ENCODE measurements around the gene MRPL49. TPM values are rescaled to one million over a fixed set of nuclear protein-coding genes. Genes with fewer than 3 reads are reported as not detected.
A peak's percentile ranks its signal among the peaks of the same experiment; 100 is the strongest.

Gene MRPL49
- total and polyA plus RNA-seq, 2 of the 13 experiments (the other 11 are each of a cell fraction or from before 2014, with no cell fraction given) = 39.2 to 53.3 TPM

DNA sequence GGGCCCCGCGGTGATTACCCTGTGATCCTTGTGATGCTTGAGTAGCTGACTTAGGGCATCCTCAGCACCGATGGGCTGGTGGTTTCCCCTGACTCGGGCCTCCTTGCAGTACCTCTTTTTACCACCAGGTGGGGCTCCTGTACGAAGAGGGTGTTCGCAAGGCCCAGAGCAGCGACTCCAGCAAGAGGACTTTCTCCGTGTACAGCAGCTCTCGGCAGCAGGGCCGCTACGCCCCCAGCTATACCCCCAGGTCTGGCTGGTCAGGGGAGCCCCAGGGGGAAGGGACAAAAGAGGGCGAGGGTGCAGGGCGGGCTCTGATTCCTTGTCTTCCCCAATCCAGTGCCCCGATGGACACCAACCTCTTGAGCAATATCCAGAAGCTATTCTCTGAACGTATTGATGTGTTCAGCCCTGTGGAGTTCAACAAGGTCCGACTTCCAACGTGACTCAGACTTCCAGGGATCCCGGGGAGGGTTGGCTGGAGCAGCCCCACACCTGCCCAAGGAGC is 11.7 kb upstream of the MRPL49 start (continued):
- no peak for TF ChIP-seq SRF (IDR thresholded peaks at IDR 0.05; ENCODE audit: low read depth, low read length)
- TF ChIP-seq, protein P1, sequence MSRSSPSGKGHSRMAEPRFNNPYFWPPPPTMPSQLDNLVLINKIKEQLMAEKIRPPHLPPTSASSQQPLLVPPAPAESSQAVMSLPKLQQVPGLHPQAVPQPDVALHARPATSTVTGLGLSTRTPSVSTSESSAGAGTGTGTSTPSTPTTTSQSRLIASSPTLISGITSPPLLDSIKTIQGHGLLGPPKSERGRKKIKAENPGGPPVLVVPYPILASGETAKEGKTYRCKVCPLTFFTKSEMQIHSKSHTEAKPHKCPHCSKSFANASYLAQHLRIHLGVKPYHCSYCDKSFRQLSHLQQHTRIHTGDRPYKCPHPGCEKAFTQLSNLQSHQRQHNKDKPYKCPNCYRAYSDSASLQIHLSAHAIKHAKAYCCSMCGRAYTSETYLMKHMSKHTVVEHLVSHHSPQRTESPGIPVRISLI (CRISPR knock-in tag; IDR thresholded peaks at IDR 0.05; ENCODE audit: borderline replicate concordance) = no peak
- 0 out of 2 replicates have a peak, but pooled peaks have one; percentile 36 for TF ChIP-seq ZFP90 (CRISPR knock-in tag; IDR thresholded peaks at IDR 0.05; ENCODE audit: borderline replicate concordance)
- TF ChIP-seq RFX3 (CRISPR knock-in tag; IDR thresholded peaks at IDR 0.05) = no peak
- no peak for TF ChIP-seq ATAD3A (CRISPR knock-in tag; IDR thresholded peaks at IDR 0.05)
- TF ChIP-seq CEBPB (IDR thresholded peaks at IDR 0.05; ENCODE audit: borderline replicate concordance, low read depth, low read length) = peak; percentile 83
- TF ChIP-seq, protein P2, sequence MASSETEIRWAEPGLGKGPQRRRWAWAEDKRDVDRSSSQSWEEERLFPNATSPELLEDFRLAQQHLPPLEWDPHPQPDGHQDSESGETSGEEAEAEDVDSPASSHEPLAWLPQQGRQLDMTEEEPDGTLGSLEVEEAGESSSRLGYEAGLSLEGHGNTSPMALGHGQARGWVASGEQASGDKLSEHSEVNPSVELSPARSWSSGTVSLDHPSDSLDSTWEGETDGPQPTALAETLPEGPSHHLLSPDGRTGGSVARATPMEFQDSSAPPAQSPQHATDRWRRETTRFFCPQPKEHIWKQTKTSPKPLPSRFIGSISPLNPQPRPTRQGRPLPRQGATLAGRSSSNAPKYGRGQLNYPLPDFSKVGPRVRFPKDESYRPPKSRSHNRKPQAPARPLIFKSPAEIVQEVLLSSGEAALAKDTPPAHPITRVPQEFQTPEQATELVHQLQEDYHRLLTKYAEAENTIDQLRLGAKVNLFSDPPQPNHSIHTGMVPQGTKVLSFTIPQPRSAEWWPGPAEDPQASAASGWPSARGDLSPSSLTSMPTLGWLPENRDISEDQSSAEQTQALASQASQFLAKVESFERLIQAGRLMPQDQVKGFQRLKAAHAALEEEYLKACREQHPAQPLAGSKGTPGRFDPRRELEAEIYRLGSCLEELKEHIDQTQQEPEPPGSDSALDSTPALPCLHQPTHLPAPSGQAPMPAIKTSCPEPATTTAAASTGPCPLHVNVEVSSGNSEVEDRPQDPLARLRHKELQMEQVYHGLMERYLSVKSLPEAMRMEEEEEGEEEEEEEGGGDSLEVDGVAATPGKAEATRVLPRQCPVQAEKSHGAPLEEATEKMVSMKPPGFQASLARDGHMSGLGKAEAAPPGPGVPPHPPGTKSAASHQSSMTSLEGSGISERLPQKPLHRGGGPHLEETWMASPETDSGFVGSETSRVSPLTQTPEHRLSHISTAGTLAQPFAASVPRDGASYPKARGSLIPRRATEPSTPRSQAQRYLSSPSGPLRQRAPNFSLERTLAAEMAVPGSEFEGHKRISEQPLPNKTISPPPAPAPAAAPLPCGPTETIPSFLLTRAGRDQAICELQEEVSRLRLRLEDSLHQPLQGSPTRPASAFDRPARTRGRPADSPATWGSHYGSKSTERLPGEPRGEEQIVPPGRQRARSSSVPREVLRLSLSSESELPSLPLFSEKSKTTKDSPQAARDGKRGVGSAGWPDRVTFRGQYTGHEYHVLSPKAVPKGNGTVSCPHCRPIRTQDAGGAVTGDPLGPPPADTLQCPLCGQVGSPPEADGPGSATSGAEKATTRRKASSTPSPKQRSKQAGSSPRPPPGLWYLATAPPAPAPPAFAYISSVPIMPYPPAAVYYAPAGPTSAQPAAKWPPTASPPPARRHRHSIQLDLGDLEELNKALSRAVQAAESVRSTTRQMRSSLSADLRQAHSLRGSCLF (CRISPR knock-in tag; IDR thresholded peaks at IDR 0.05; ENCODE audit: borderline replicate concordance) = no peak
- TF ChIP-seq HES4 (CRISPR knock-in tag; IDR thresholded peaks at IDR 0.05; ENCODE audit: borderline replicate concordance) = no peak
- TF ChIP-seq PHF20 (CRISPR knock-in tag; IDR thresholded peaks at IDR 0.05) = peak; percentile 19; the same call in 1 of the 2 replicates
- TF ChIP-seq, protein P3, sequence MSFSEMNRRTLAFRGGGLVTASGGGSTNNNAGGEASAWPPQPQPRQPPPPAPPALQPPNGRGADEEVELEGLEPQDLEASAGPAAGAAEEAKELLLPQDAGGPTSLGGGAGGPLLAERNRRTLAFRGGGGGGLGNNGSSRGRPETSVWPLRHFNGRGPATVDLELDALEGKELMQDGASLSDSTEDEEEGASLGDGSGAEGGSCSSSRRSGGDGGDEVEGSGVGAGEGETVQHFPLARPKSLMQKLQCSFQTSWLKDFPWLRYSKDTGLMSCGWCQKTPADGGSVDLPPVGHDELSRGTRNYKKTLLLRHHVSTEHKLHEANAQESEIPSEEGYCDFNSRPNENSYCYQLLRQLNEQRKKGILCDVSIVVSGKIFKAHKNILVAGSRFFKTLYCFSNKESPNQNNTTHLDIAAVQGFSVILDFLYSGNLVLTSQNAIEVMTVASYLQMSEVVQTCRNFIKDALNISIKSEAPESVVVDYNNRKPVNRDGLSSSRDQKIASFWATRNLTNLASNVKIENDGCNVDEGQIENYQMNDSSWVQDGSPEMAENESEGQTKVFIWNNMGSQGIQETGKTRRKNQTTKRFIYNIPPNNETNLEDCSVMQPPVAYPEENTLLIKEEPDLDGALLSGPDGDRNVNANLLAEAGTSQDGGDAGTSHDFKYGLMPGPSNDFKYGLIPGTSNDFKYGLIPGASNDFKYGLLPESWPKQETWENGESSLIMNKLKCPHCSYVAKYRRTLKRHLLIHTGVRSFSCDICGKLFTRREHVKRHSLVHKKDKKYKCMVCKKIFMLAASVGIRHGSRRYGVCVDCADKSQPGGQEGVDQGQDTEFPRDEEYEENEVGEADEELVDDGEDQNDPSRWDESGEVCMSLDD (CRISPR knock-in tag; IDR thresholded peaks at IDR 0.05; ENCODE audit: borderline replicate concordance) = no peak
- TF ChIP-seq, protein P4, sequence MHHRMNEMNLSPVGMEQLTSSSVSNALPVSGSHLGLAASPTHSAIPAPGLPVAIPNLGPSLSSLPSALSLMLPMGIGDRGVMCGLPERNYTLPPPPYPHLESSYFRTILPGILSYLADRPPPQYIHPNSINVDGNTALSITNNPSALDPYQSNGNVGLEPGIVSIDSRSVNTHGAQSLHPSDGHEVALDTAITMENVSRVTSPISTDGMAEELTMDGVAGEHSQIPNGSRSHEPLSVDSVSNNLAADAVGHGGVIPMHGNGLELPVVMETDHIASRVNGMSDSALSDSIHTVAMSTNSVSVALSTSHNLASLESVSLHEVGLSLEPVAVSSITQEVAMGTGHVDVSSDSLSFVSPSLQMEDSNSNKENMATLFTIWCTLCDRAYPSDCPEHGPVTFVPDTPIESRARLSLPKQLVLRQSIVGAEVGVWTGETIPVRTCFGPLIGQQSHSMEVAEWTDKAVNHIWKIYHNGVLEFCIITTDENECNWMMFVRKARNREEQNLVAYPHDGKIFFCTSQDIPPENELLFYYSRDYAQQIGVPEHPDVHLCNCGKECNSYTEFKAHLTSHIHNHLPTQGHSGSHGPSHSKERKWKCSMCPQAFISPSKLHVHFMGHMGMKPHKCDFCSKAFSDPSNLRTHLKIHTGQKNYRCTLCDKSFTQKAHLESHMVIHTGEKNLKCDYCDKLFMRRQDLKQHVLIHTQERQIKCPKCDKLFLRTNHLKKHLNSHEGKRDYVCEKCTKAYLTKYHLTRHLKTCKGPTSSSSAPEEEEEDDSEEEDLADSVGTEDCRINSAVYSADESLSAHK (CRISPR knock-in tag; IDR thresholded peaks at IDR 0.05; ENCODE audit: borderline replicate concordance) = no peak
- TF ChIP-seq, protein P5, sequence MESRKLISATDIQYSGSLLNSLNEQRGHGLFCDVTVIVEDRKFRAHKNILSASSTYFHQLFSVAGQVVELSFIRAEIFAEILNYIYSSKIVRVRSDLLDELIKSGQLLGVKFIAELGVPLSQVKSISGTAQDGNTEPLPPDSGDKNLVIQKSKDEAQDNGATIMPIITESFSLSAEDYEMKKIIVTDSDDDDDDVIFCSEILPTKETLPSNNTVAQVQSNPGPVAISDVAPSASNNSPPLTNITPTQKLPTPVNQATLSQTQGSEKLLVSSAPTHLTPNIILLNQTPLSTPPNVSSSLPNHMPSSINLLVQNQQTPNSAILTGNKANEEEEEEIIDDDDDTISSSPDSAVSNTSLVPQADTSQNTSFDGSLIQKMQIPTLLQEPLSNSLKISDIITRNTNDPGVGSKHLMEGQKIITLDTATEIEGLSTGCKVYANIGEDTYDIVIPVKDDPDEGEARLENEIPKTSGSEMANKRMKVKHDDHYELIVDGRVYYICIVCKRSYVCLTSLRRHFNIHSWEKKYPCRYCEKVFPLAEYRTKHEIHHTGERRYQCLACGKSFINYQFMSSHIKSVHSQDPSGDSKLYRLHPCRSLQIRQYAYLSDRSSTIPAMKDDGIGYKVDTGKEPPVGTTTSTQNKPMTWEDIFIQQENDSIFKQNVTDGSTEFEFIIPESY (CRISPR knock-in tag; IDR thresholded peaks at IDR 0.05) = no peak
- TF ChIP-seq, protein P6, sequence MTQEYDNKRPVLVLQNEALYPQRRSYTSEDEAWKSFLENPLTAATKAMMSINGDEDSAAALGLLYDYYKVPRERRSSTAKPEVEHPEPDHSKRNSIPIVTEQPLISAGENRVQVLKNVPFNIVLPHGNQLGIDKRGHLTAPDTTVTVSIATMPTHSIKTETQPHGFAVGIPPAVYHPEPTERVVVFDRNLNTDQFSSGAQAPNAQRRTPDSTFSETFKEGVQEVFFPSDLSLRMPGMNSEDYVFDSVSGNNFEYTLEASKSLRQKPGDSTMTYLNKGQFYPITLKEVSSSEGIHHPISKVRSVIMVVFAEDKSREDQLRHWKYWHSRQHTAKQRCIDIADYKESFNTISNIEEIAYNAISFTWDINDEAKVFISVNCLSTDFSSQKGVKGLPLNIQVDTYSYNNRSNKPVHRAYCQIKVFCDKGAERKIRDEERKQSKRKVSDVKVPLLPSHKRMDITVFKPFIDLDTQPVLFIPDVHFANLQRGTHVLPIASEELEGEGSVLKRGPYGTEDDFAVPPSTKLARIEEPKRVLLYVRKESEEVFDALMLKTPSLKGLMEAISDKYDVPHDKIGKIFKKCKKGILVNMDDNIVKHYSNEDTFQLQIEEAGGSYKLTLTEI (CRISPR knock-in tag; conservative IDR thresholded peaks at IDR 0.05) = no peak

Measured in HepG2 (cell line).